G401 (cell line): ENCODE measurements around the gene UBXN11. TPM values are rescaled to one million over a fixed set of nuclear protein-coding genes. Genes with fewer than 3 reads are reported as not detected.

Source experiments
- DNase-seq: peaks from one replicate; pipeline ENCODE4 v3.0.0-alpha.2; 2015; ENCODE audit warnings: low spot score
- in situ Hi-C: cut with HindIII; loops from 2 replicates; pipeline ENCODE4 v1.10.0; 2016; ENCODE audit warnings: low sequenced_read_pairs, mixed read lengths
- total RNA-seq: library from RNA; depleted of rRNA; stranded (reverse); fragments of >200 nt; shearing (Covaris generic); gene quantifications from 2 replicates; pipeline ENCODE4 v1.2.3, GENCODE V29; 2014

The UBXN11 gene
- total RNA-seq, 1 experiment from 2014 or later: 21.0 TPM

DNA sequence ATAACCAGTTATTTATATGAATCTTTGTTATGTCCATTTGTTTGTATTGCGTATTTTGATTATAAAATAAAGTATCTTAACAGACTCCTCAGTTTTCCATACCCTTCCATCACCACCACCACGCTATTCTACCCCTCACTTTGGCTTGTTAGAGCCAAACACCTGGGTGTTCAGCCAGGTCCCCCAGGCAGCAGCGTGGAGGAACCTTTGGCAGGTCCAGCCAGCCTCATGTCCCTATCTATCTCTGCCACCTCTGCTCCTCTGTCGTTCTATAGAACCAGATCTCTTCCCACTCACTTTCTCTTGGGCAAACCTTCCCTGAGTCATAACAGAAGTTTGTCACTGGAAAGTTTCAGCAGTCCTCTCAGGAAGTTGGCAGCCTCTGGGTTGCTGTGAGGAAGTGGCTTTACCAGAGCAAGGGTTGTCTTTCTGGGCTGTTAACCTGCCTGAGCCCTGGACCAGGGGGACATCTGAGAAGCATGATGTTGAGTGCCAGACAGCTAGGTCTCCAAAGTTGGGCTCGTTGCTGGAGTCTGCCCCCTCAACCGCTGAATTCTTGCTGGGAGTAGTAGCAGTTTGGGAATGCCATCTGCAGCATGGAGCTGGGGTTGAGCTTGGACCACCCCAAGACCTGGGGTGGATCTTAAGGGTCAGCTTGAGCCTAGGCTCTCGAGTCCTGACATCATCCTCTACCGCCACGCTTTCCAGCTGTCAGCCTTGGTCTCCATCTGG, 27.5 kb downstream of the UBXN11 start:
- in situ Hi-C loops: loop anchor here (10.0 kb wide), 1 partner anchor 174 kb away; no protein-coding TSS in a partner anchor
- no peak for DNase-seq

DNA sequence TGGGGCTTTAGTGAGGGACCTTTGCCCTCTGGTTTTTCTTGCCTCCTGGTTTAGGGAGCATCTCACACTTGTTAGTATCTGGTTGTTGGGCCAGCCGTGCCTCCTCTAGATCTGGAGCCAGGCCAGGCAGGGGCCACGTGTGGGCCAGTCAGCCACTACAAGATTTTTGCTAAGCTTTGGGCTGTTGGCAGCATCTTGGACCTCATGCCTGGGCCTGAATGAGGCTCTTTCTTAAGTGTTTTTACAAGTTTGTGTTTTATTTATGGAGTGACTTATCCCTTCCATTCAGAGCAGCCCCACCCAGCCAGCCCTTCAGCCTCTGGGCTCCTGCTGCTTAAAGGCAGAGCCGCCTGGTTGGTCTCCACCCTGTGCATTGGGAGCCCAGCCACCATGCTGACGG, 28.1 kb downstream of the UBXN11 start:
- in situ Hi-C loops: loop anchor here (10.0 kb wide), 1 partner anchor 174 kb away; no protein-coding TSS in a partner anchor

DNA sequence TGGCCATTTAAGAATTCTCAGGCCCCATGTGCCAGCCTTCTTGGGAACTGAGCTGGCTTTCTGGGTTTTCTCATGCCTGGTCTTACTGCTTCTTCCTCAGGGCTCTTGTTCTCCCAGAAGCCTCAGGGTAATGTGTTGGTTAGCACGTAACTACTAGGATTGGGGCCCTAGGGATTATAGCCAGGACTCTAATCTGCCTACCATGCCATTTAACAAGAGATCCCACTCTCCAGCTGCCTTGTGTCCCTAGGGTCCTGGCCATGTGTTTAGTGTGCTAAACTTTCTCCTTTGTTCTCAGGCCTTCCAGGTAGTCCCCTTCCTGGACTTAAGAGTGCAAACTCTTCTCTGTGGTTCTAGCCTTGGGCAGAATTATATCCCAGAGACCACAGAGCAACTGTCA, 28.7 kb downstream of the UBXN11 start:
- no peak for DNase-seq
- in situ Hi-C loops: loop anchor here (10.0 kb wide), 1 partner anchor 173 kb away; no protein-coding TSS in a partner anchor

More for the DNA sequence above, 28.1 kb downstream of the UBXN11 start:
- no peak for DNase-seq

DNA sequence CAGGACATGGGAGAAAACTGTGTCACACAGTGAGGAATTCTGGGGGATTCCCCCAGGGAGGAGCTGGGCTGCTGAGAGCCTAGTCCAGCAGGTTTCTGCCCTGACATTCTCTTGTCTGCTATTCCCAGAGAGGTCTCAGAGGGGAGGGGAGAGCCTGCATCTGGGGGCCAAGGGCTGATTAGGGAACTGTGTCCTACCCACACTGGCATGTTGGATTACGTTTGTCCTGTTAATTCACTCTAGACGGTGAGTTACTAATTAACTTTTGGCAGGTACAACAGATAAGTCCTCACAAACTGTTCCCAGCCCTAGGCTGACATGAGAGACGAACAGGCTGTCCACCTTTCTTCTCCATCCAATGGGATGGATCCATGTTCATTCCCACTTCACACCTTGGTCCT, 29.2 kb downstream of the UBXN11 start:
- no peak for DNase-seq
- in situ Hi-C loops: loop anchor here (10.0 kb wide), 1 partner anchor 172 kb away; no protein-coding TSS in a partner anchor

DNA sequence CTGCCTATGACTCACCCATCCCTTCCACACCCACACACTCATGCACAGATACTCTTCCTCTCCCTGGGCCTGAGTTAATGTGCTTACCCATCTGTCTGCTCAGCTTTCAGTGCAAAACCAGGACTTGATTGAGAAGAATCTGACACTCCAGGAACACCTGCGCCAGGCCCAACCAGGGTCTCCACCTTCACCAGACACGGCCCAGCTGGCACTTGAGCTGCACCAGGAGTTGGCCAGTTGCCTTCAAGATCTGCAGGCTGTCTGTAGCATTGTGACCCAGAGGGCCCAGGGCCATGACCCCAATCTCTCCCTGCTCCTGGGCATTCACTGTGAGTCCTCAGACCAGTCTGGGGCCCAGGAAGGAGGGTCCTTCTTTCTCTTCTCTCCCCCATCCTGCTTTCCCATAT, 30.0 kb downstream of the UBXN11 start:
- in situ Hi-C loops: loop anchor here (10.0 kb wide), 1 partner anchor 172 kb away; no protein-coding TSS in a partner anchor
- DNase-seq: no peak

DNA sequence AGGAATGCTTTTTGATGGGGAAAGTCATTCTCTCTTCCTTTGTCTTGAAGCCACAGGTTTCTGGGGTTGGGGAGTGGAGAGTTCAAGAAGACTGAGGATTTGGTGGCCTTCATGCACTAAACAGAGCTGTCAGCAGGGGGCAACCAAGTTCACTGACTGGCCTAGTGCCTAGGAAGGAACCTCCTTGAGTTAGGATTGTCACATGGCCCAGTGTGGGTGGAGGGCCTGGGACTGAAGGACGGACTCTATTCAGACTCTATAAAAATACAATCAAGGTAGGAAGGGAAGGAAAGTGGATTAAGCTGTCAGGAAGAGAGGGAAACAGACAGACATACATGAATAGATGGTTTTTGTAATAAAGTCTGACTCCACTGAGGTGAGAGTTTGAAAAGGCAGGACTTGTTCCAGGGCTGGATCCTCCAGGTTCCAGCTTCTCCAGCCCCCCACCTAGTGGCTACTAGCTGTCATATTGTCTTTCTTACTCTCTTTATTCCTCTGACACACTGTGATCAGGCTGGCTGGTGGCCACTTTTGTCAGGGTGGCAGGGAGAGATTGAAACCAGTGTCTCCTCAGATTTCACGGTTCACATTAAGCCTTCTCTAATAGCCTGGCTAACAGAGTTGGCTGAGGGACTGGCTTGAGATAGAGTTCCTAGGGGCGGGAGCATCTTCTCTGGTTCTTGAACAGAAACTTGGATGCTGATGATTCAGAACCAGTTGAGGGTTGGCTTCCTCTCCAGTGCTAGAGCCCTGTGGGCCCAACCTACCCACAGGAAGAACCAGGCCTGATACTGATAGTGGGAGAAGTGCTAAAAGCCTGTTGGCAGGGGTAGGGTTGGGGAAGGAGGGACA, 30.6 kb downstream of the UBXN11 start:
- DNase-seq: peak; percentile 72
- in situ Hi-C loops: loop anchor here (10.0 kb wide), 1 partner anchor 171 kb away; no protein-coding TSS in a partner anchor

DNA sequence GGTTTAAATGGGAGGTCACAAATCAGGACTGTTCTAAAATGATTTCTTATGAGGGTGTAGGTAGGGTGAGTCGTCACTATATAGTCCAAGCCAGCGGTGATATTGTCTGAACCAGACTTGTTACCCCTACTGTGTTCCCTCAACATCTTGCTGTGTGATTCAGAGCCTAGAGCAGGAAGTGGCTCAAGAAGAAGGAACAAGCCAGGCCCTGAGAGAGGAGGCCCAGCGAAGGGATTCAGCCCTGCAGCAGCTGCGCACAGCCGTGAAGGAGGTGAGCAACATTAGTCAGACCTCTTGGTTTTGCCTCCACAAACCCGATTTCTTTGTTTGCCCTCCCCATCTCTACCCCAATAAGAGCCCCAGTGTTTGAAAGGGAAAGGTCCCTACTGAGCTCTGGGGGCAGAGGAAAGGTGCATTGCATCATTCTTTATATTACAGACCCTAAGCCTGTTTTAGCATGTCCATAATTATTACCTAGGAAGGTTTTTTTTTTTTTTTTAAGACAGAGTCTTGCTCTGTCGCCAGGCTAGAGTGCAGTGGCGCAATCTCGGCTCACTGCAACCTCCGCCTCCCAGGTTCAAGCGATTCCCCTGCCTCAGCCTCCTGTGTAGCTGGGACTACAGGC, 31.5 kb downstream of the UBXN11 start:
- in situ Hi-C loops: loop anchor here (10.0 kb wide), 1 partner anchor 170 kb away; no protein-coding TSS in a partner anchor
- DNase-seq: no peak

DNA sequence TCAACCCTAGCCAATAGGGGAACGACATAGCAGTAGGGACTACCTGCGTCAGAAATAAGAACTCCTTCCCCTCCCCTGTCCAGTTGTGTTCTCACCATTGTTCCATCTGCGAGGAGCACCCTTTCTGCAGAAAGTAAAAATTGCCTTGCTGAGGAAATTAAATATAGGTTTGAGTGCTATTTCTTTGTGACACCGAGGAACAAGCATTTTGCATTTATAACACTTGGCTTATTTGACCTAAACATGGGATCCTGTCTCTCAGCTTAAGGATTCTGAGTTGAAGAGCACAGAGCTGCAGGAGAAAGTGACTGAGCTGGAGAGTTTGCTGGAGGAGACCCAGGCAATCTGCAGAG, 37.3 kb downstream of the UBXN11 start:
- in situ Hi-C loops: no loop called here
- DNase-seq: no peak

DNA sequence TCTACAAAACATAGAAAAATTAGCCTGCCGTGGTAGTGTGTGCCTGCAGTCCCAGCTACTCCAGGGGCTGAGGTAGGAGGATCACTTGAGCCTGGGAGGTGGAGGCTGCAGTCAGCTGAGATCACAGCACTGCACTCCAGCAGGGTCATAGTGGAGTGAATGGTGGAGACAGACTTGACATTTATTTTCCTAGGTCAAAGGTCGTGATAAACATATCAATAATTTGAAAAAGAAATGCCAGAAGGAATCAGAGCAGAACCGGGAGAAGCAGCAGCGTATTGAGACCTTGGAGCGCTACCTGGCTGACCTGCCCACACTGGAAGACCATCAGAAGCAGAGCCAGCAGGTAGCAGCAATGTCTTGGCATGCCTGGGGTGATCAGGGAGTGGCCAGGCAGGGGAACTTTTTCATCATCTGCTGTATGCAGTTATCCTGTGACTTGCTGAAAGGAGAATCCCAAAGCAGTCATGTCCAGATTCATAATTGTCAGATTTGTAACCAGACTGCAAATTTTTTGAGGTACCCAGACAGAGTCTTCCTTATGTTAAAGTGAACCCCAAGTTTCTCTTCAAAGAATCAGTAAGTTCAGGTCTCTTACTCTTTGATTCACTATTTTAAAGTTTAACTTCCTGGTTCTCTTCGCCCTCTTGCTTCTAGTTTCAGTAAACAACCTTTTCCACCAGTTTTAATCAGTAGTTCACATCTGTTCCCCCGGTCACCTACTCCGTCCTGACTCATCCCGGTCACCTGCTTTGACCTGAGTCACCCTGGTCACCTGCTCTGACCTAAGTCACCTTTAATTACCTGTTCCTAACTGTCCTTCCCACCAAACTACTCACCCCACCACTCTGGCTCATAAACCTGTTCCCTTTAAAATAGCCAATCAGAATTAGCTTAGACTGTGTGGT, 37.9 kb downstream of the UBXN11 start:
- DNase-seq: no peak
- in situ Hi-C loops: no loop called here

DNA sequence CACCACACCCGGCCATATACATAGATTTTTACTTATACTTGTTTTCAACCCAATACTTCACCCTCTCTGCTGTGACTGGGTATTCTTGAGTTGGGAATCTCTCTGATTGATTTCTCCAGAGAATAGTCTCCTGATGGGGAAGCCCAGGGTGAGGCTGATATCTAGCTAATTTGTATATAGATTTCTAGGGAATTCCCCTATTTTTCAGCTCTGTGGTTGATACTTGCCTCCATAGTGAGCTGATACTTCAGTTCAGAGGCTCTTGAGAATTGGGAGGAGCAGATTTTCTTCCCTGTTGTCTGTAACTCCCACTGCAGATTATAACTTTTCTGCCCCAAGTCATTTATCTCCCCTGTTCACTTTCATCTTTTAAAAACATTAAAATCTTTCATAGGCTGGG, 41.0 kb downstream of the UBXN11 start:
- in situ Hi-C loops: no loop called here
- DNase-seq: no peak

DNA sequence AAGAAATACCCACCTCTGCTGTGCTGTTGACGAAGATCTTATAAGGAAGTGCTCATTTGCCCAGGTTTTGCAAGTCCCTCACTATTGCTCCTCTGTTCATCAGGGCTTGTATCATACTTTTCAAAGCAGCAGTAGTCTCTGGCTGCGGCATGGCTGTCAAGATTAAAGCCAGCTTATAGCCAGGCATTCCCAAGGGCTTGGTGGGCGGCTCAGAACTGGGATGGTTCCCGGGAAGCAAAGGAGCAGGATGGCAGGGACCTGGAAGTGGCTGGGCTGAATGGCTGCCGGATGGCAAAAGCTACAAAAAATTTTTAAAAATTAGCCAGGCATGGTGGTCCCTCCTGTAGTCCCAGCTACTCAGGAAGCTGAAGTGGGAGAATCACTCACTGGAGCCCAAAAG, 43.2 kb downstream of the UBXN11 start:
- no peak for DNase-seq
- in situ Hi-C loops: no loop called here

DNA sequence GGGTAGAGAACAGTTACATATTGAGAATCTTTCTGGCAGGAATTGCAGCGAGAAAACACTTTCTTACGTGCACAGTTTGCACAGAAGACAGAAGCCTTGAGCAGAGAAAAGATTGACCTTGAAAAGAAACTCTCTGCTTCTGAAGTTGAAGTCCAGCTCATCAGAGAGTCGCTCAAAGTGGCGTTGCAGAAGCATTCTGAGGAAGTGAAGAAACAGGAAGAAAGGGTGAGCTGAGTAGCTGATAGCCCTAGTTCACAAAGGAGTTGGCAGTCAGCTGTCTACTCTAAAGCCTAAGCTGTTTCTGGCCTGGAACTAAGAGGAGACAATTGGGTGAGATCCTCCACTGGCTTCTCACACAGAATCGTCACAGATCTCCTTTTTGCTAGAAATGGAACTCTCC, 46.9 kb downstream of the UBXN11 start:
- DNase-seq: no peak
- in situ Hi-C loops: no loop called here

DNA sequence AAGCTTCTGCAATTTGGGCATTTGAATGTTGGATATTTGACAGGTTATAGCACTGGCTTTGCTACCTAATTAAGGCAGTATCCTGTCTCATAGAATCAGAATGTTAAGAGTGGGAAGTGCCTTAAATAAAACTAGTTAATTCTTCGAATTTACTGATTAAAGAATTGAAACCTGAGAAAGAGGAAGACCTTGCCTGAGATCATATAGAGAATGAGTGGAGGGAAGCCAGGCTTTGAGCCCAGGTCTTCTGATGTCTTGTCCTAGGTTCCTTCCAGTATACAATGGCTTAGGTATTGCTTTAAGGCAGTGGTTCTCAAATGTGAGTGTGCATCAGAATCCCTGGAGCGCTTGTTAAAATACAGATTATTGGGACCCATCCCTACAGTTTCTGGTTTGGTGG, 47.4 kb downstream of the UBXN11 start:
- no peak for DNase-seq
- in situ Hi-C loops: no loop called here

DNA sequence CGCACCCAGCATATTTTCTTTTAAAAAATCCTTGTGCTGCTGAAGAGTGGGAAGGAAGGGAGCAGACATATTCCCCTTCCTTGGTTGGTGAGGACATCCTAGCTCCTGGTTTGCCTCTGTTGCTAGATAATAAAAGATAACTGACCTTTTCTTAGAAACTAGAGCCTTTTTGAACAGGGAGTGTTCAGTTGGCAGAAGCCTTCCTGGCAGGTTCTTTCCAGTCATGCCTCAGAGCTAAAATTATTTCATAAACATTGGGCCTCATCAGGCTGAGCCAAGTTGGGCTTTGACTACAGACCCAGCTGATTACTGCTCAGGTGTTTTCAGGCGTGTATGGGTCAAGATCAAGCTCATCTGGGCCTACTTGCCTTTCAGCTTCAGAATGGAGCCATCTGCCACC, 49.2 kb downstream of the UBXN11 start:
- DNase-seq: no peak
- in situ Hi-C loops: no loop called here

DNA sequence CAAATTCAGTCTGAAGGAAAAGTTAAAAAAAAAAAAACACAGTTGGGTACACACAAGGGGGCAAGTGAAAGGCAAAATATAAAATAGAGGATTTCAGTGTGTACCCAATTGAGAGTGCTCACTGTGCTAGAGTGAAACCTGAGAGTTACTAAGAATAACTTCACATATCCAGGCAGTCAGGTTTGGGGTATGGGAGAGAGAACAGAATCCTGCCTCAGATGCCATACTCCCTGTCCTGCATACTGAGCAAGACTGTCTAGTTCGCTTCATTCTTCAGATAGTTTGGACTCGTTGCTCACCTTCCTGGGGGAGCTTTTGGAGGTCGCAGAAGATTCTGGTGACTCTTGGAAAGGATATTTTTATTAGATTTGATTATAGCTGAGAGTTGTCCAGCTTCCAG, 52.0 kb downstream of the UBXN11 start:
- DNase-seq: no peak
- in situ Hi-C loops: no loop called here

DNA sequence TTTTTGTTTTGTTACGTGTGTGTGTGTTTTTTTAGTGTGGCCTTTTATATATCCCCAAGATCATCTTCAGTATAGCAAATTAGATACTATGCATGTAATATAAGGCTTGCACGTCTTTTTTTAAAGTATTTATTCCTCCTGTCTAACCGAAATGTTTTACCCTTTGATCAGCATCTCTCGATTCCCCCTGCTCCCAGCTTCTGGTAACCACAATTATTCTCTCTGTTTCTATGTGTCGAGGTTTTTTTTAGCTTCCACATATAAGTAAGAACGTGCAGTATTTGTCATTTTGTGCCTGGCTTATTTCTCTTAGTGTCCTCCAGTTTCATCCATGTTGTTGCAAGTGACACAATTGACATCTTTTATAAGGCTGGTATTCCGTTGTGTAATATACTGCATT, 53.7 kb downstream of the UBXN11 start:
- in situ Hi-C loops: no loop called here
- no peak for DNase-seq

DNA sequence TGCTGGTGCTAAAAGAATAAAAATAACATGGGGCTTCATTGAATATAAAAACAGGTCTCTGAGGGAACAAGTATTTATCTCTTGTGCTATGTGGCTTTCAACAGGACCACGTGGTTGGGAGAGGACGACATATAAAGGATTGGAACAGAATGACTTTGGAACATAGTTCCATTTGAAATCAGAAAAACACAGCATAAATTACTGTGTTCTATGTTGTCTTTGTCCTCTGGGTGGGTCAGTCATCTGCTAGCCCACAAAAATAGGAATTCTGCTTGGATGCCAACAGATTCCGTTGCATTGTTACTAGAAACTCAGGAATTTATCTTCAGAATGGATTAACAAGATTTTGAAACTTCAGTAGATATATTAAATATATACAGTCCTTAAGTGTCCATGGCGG, 66.5 kb downstream of the UBXN11 start:
- in situ Hi-C loops: no loop called here

DNA sequence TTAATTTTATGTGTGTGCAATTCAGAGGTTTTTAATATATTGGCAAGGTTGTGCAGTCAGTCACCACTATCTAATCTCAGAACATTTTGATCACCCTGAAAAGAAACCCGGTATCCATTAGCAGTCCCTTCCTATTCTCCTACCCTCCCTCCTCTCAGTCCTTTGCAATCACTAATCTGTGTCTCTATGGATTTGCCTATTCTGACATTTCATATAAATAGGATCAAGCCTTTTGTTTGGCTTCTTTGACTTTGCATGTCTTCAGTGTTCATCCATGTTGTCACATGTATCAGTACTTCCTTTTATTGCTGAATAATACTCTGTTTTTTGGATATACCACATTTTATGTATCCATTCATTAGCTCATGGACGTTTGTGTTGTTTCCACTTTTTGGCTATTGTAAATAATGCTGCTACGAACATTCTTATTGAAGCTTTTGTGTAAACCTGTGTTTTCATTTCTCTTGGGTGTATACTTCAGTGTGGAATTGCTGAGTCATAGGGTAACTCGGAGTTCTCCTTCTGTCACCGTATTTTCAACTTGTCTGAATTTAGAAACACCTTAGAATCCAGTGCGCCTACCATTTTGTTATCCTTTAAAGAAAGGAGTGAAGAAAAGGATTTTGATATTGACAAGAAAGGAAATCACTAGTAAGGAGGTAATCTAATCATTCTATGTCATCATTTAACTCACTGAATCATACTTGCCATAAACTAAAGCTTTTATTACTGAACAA, 69.0 kb downstream of the UBXN11 start:
- no peak for DNase-seq
- in situ Hi-C loops: no loop called here

More for the DNA sequence above, 66.5 kb downstream of the UBXN11 start:
- DNase-seq: no peak
